ENCODE data around the gene ZNF827. TPM values are rescaled to one million over a fixed set of nuclear protein-coding genes. Genes with fewer than 3 reads are reported as not detected.

ZNF827 gene
- total RNA-seq, 1 experiment from 2014 or later, result 29.4 TPM

GRCh38 chr4:145830699-145831098 is 107.9 kb downstream of the ZNF827 start:
- H4K20me1 ChIP-seq (ENCODE audit: control insufficient read depth, insufficient read depth, insufficient read length), result no peaks in the 10 kb centered on the region
- peak overlapping the region; percentile 68 for H3K27ac ChIP-seq (ENCODE audit: insufficient read length, low read depth, low read length)
- no peak overlapping the region for H2AFZ ChIP-seq (ENCODE audit: low read length)
- no peak overlapping the region for H3K4ac ChIP-seq (ENCODE audit: low read depth, low read length)
- Mint-ChIP-seq H3K36me3 (ENCODE audit: insufficient read depth in 1 of 3, low read depth in 3 of 3) (peaks cover 51 to 55% (median 53%) of the 10 kb centered on the region in 3 experiments), H3K4me1 (peaks cover 19 to 27% of the 10 kb centered on the region in 2 experiments), H3K27me3 (ENCODE audit: low read depth) (no peaks in the 10 kb centered on the region; the same call in 1 of the 2 replicates), H3K27ac (peak overlapping the region; percentile 46 to 88 (median 75)), H3K9me3 (peaks cover 21 to 30% of the 10 kb centered on the region in 2 experiments), H3K4me3 (no peak overlapping the region)
- no CpG with 5 or more reads among the region's 3 CpGs for WGBS (ENCODE audit: extremely low coverage, insufficient read length, low lambda C conversion rate)
- no peak overlapping the region for H3K56ac ChIP-seq (ENCODE audit: insufficient read length, low read depth, low read length)
- no peak overlapping the region for H3K23ac ChIP-seq (ENCODE audit: insufficient read length, low read depth, low read length)
- H2BK5ac ChIP-seq (ENCODE audit: insufficient read length, low read length), result no peak overlapping the region
- H4K8ac ChIP-seq (replicated peaks; ENCODE audit: insufficient read length, low read depth, low read length), result no peak overlapping the region
- no peak overlapping the region for H4K91ac ChIP-seq (ENCODE audit: insufficient read length, low read depth, low read length)
- TF ChIP-seq, protein P1, sequence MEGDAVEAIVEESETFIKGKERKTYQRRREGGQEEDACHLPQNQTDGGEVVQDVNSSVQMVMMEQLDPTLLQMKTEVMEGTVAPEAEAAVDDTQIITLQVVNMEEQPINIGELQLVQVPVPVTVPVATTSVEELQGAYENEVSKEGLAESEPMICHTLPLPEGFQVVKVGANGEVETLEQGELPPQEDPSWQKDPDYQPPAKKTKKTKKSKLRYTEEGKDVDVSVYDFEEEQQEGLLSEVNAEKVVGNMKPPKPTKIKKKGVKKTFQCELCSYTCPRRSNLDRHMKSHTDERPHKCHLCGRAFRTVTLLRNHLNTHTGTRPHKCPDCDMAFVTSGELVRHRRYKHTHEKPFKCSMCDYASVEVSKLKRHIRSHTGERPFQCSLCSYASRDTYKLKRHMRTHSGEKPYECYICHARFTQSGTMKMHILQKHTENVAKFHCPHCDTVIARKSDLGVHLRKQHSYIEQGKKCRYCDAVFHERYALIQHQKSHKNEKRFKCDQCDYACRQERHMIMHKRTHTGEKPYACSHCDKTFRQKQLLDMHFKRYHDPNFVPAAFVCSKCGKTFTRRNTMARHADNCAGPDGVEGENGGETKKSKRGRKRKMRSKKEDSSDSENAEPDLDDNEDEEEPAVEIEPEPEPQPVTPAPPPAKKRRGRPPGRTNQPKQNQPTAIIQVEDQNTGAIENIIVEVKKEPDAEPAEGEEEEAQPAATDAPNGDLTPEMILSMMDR (conservative IDR thresholded peaks at IDR 0.05), result no peak
- no peak overlapping the region for H3T11ph ChIP-seq (ENCODE audit: low read length)
- peaks cover 7% of the 10 kb centered on the region for H3K4me1 ChIP-seq (ENCODE audit: insufficient read depth, low read length)
- no peak for DNase-seq
- no peak overlapping the region for H4K5ac ChIP-seq (ENCODE audit: insufficient read length, low read depth, low read length)
- no peaks in the 10 kb centered on the region for H3K9me3 ChIP-seq (ENCODE audit: control insufficient read depth, low read depth, low read length)
- no peak overlapping the region for H3K18ac ChIP-seq (ENCODE audit: insufficient read length, low read depth, low read length)
- no peak overlapping the region for H2BK15ac ChIP-seq (ENCODE audit: low read depth, low read length)
- H2AK5ac ChIP-seq (ENCODE audit: insufficient read length, low read length), result no peak overlapping the region
- H3K27me3 ChIP-seq (ENCODE audit: insufficient read depth, low read length), result no peaks in the 10 kb centered on the region
- no peak overlapping the region for H2BK120ac ChIP-seq (ENCODE audit: low read depth, low read length, poor library complexity, severe bottlenecking)
- H2BK12ac ChIP-seq (ENCODE audit: insufficient read length, low read depth, low read length), result no peak overlapping the region
- H3K14ac ChIP-seq (ENCODE audit: insufficient read depth, low read length), result no peak overlapping the region
- H3K23me2 ChIP-seq (ENCODE audit: insufficient read length, low read depth, low read length, poor library complexity, severe bottlenecking), result no peaks in the 10 kb centered on the region
- no peaks in the 10 kb centered on the region for H3K79me2 ChIP-seq (ENCODE audit: insufficient read depth, low read length)
- no peak overlapping the region for H3K4me2 ChIP-seq (ENCODE audit: insufficient read depth, insufficient read length, low read length)
- H3K79me1 ChIP-seq (ENCODE audit: insufficient read depth, low read depth, low read length, poor library complexity, severe bottlenecking), result no peaks in the 10 kb centered on the region
- no peak overlapping the region for H3K9ac ChIP-seq (ENCODE audit: extremely low read depth, insufficient read length, low read length)
- H2BK20ac ChIP-seq (ENCODE audit: low read depth, low read length, poor library complexity, severe bottlenecking), result no peak overlapping the region

All from H9 (cell line).